Liver (tissue), 9 donors: ENCODE data around the gene SLC22A5. TPM values are rescaled to one million over a fixed set of nuclear protein-coding genes. Genes with fewer than 3 reads are reported as not detected.

Experiments used
- DNase-seq: peaks from one replicate; pipeline ENCODE4 v3.0.0-alpha.2; 2017; ENCODE audit warnings: low spot score
- H3K27ac ChIP-seq, 2 donors: one replicate each; pipeline ENCODE4 v1.7.0; 2013; ENCODE audit warnings: inconsistent platforms in 2 of 2, low read length in 2 of 2, control low read depth in 1 of 2, low read depth in 1 of 2, mild to moderate bottlenecking in 1 of 2
- H3K27me3 ChIP-seq, 4 donors: one replicate each; pipeline versions ENCODE4 v1.6.1 to v1.7.0; 2013; ENCODE audit warnings: low read length in 3 of 4, inconsistent platforms in 1 of 4, mild to moderate bottlenecking in 1 of 4, moderate library complexity in 1 of 4; ENCODE audit not compliant: control insufficient read depth in 4 of 4, insufficient read depth in 4 of 4
- H3K36me3 ChIP-seq, 4 donors: one replicate each; pipeline versions ENCODE4 v1.6.1 to v1.7.0; 2013; ENCODE audit warnings: low read length in 3 of 4, mild to moderate bottlenecking in 3 of 4, low read depth in 1 of 4, moderate library complexity in 1 of 4; ENCODE audit not compliant: control insufficient read depth in 4 of 4, insufficient read depth in 3 of 4
- H3K4me1 ChIP-seq, 4 donors: one replicate each; pipeline versions ENCODE4 v1.6.1 to v1.7.0; 2013; ENCODE audit warnings: low read length in 3 of 4, mild to moderate bottlenecking in 3 of 4, moderate library complexity in 1 of 4; ENCODE audit not compliant: control insufficient read depth in 4 of 4, insufficient read depth in 4 of 4
- H3K4me3 ChIP-seq, 3 donors: one replicate each; pipeline versions ENCODE4 v1.6.1 to v1.7.0; 2013; ENCODE audit warnings: low read length in 3 of 3, control low read depth in 1 of 3, low read depth in 1 of 3, mild to moderate bottlenecking in 1 of 3
- H3K9ac ChIP-seq, 2 donors: one replicate each; pipeline ENCODE4 v1.7.0; 2013; ENCODE audit warnings: low read length in 2 of 2, mild to moderate bottlenecking in 2 of 2, moderate library complexity in 2 of 2, control low read depth in 1 of 2, low read depth in 1 of 2
- H3K9me3 ChIP-seq, 4 donors: one replicate each; pipeline versions ENCODE4 v1.6.1 to v1.7.0; 2013; ENCODE audit warnings: low read length in 3 of 4; ENCODE audit not compliant: control insufficient read depth in 4 of 4
- CTCF ChIP-seq: fragments of 150-350 bp; IDR thresholded peaks from 2 replicates; pipeline ENCODE4 v1.5.1; 2017; ENCODE audit warnings: improper control_type of control experiment, low read depth, low read length; ENCODE audit not compliant: missing input control
- EGR1 ChIP-seq, 2 donors: IDR thresholded peaks; 2 replicates each; pipeline ENCODE4 v1.6.1; 2016 to 2018; ENCODE audit warnings: antibody characterized with exemption in 2 of 2, low read depth in 2 of 2
- FOXA1 ChIP-seq: IDR thresholded peaks from 2 replicates; pipeline ENCODE4 v1.6.1; 2016; ENCODE audit warnings: antibody characterized with exemption
- GABPA ChIP-seq, 2 donors: IDR thresholded peaks in 1 of 2; conservative IDR thresholded peaks in 1 of 2; 2 replicates each; pipeline ENCODE4 v1.6.1; 2016; ENCODE audit warnings: antibody characterized with exemption in 2 of 2, mild to moderate bottlenecking in 1 of 2, moderate library complexity in 1 of 2
- HNF4A ChIP-seq, 2 donors: conservative IDR thresholded peaks; 2 replicates each; pipeline ENCODE4 v1.6.1; 2016; ENCODE audit warnings: antibody characterized with exemption in 2 of 2, mild to moderate bottlenecking in 2 of 2
- HNF4G ChIP-seq: IDR thresholded peaks from 2 replicates; pipeline ENCODE4 v1.6.1; 2016; ENCODE audit warnings: antibody characterized with exemption
- JUND ChIP-seq, 2 donors: IDR thresholded peaks; 2 replicates each; pipeline ENCODE4 v1.6.1; 2016; ENCODE audit warnings: antibody characterized with exemption in 2 of 2
- NR2F2 ChIP-seq: IDR thresholded peaks from 2 replicates; pipeline ENCODE4 v1.6.1; 2016; ENCODE audit warnings: antibody characterized with exemption
- RAD21 ChIP-seq, 2 donors: IDR thresholded peaks; 2 replicates each; pipeline ENCODE4 v1.6.1; 2016; ENCODE audit warnings: antibody characterized with exemption in 2 of 2, mild to moderate bottlenecking in 2 of 2
- REST ChIP-seq: IDR thresholded peaks from 2 replicates; pipeline ENCODE4 v1.6.1; 2016; ENCODE audit warnings: antibody characterized with exemption, mild to moderate bottlenecking
- SP1 ChIP-seq: IDR thresholded peaks from 2 replicates; pipeline ENCODE4 v1.6.1; 2018; ENCODE audit warnings: antibody characterized with exemption, mild to moderate bottlenecking
- TAF1 ChIP-seq: conservative IDR thresholded peaks from 2 replicates; pipeline ENCODE4 v1.6.1; 2016; ENCODE audit warnings: antibody characterized with exemption, mild to moderate bottlenecking
- YY1 ChIP-seq: IDR thresholded peaks from 2 replicates; pipeline ENCODE4 v1.6.1; 2016; ENCODE audit warnings: antibody characterized with exemption, mild to moderate bottlenecking
- WGBS: extraction: QIAGEN DNeasy Blood & Tissue Kit; methylation state at CpG from one replicate; pipeline ENCODE4 v1.1.7; 2013; 5-methylcytosine and 5-hydroxymethylcytosine counted together
- polyA plus RNA-seq, 2 donors: library from polyadenylated mRNA; stranded (reverse) in 1 of 2; unstranded in 1 of 2; fragments of 200-250 nt in 1 of 2; fragments of >200 nt in 1 of 2; fragmentation: Nextera tagmentation in 1 of 2; extraction: Ambion mirVana in 1 of 2; gene quantifications; one replicate each; pipeline versions ENCODE4 v1.2.1 to v1.2.3, GENCODE V29; 2013 to 2015
- total RNA-seq, 2 donors: library from RNA; depleted of rRNA; stranded (reverse); fragments of >200 nt; gene quantifications; one replicate each; pipeline ENCODE4 v1.2.3, GENCODE V29; 2014
- TF ChIP-seq, protein P1 (sequence below): IDR thresholded peaks from 2 replicates; pipeline ENCODE4 v1.6.1; 2016; ENCODE audit warnings: antibody characterized with exemption
- TF ChIP-seq, protein P2 (sequence below): IDR thresholded peaks from 2 replicates; pipeline ENCODE4 v1.6.1; 2016; ENCODE audit warnings: antibody characterized with exemption
- TF ChIP-seq, protein P3 (sequence below): IDR thresholded peaks from 2 replicates; pipeline ENCODE4 v1.6.1; 2016; ENCODE audit warnings: antibody characterized with exemption
- donor health status: healthy.
- donor health status: healthy.
- donor health status: healthy.
- donor health status: healthy.
- donor health status: healthy.

Gene SLC22A5
- total and polyA plus RNA-seq, 4 donors, result 3.4 to 12.7 (median 8.5) TPM

DNA sequence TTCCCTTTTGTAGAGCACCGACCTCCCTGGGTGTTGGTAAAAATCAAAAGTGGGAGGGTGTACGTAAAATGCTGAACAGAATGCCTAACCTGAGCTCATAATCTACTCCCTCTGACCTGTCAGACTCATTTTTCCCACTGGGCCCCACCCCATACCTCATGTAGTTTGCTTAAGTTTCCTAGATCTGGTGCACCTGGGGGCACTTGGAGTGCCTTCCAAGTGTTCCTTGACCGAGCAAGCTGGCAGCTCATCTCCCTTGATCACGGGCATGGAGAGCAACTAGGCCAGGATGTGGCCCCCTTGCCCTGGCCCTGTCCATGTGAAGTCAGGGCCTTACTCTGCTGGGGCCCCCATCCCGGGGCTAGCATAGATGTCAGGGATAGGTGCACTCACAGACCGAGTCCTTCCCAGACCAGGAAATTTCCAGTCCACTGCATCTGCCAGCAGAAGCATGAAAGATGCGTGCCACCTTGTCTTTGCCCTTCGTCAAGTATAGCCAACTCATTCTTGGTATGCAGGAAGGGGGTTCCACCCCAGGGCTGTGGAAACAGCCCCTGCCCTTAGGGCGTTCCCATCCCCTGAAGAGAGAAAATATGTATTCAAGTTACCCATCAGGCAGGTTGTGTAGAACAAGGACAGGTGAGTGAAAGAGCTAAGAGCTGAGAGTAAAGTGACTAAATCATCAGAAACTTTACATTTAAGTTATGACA lies 41.9 kb downstream of the SLC22A5 start (continued):
- TF ChIP-seq, protein P1, sequence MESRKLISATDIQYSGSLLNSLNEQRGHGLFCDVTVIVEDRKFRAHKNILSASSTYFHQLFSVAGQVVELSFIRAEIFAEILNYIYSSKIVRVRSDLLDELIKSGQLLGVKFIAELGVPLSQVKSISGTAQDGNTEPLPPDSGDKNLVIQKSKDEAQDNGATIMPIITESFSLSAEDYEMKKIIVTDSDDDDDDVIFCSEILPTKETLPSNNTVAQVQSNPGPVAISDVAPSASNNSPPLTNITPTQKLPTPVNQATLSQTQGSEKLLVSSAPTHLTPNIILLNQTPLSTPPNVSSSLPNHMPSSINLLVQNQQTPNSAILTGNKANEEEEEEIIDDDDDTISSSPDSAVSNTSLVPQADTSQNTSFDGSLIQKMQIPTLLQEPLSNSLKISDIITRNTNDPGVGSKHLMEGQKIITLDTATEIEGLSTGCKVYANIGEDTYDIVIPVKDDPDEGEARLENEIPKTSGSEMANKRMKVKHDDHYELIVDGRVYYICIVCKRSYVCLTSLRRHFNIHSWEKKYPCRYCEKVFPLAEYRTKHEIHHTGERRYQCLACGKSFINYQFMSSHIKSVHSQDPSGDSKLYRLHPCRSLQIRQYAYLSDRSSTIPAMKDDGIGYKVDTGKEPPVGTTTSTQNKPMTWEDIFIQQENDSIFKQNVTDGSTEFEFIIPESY, result no peak
- TF ChIP-seq RAD21 (IDR thresholded peaks at IDR 0.05), result no peak
- TF ChIP-seq JUND (IDR thresholded peaks at IDR 0.05), result no peak
- TF ChIP-seq GABPA (IDR thresholded peaks at IDR 0.05 in 1 of 2, conservative IDR thresholded peaks at IDR 0.05 in 1 of 2), result no peak
- no peak for TF ChIP-seq EGR1 (IDR thresholded peaks at IDR 0.05; ENCODE audit: low read depth in 2 of 2)
- no peak for TF ChIP-seq HNF4G
- TF ChIP-seq SP1, result no peak
- no peak for TF ChIP-seq FOXA1
- TF ChIP-seq HNF4A (conservative IDR thresholded peaks at IDR 0.05), result no peak
- no peak for TF ChIP-seq YY1
- TF ChIP-seq, protein P2, sequence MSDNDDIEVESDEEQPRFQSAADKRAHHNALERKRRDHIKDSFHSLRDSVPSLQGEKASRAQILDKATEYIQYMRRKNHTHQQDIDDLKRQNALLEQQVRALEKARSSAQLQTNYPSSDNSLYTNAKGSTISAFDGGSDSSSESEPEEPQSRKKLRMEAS, result no peak
- TF ChIP-seq NR2F2, result no peak

DNA sequence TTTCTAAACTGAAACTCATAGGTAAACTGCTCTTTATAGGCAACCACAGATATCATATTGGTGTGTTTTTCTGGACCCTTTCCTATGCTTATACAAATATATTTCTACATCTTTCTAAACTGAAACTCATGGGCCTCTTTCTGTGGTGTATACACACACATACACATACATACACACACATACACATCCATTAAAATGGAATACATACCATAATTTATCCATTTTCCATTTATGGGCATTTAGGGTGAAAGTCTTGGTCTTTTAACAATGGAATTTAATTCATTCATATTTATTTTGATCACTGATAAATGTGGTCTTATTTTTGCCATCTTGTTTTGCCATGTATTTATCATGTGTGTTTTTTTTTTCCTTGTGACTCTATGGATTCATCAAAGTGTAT lies 44.1 kb downstream of the SLC22A5 start:
- DNase-seq, result no peak
- no peak overlapping the region for H3K4me3 ChIP-seq
- H3K9me3 ChIP-seq, result no peaks in the 10 kb centered on the region
- TF ChIP-seq YY1 (no peak), JUND (IDR thresholded peaks at IDR 0.05) (no peak), FOXA1 (no peak), TAF1 (no peak)
- no peaks in the 10 kb centered on the region for H3K27me3 ChIP-seq
- peak overlapping the region in 1 of 2 donors; percentile 2 for H3K9ac ChIP-seq
- peaks cover 18 to 81% (median 63%) of the 10 kb centered on the region in 4 donors for H3K4me1 ChIP-seq
- H3K36me3 ChIP-seq, result no peaks in the 10 kb centered on the region
- H3K27ac ChIP-seq, result peak overlapping the region; percentile 98 to 99

DNA sequence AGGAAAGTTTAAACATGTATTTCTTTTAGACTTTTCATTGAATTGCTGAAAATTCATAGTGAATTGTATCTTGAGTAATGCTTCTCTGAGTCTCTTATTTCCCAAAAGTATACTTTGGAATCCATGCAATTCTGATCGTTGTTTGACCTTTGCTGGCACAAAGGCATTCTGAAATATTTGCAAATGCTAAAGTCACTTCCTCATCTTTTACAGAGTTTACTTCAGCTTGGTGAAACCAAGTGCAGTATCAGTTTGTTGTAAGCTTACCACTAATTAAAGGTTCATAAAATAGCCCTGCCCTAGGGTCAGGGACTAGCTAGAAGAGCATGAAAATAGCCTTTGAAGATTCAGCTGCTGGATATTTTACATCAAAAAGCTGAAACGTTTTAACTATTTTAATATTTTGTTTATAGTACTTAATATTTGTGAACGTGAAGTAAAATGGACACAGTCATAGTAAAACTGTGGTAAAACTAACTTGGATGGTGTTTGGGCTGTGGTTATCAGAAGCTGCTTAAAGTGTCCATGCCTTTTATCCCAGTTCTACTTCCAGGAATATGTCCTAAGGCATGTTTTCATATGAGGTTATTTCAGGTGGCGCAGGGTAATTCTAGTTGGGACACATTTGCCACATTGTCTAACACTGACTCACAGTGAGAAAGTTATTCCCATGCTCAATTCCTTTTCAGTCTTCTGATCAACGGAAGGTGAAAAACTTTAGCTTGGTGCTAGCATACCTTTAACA lies 45.3 kb downstream of the SLC22A5 start:
- WGBS, result 9% methylated on average over 5 of the region's 5 CpGs
- Histone ChIP-seq H3K27ac (peak overlapping the region; percentile 86 to 98), H3K9me3 (no peaks in the 10 kb centered on the region), H3K27me3 (no peaks in the 10 kb centered on the region), H3K36me3 (no peaks in the 10 kb centered on the region), H3K4me3 (no peak overlapping the region), H3K9ac (peak overlapping the region in 1 of 2 donors; percentile 23), H3K4me1 (peaks cover 14 to 79% (median 58%) of the 10 kb centered on the region in 4 donors)
- no peak for DNase-seq
- peak; percentile 73 for TF ChIP-seq YY1
- TF ChIP-seq JUND (IDR thresholded peaks at IDR 0.05), result peak in 1 of 2 donors; percentile 41
- TF ChIP-seq GABPA (IDR thresholded peaks at IDR 0.05 in 1 of 2, conservative IDR thresholded peaks at IDR 0.05 in 1 of 2), result no peak
- TF ChIP-seq TAF1, result peak; percentile 9
- TF ChIP-seq FOXA1, result no peak
- TF ChIP-seq, protein P3, sequence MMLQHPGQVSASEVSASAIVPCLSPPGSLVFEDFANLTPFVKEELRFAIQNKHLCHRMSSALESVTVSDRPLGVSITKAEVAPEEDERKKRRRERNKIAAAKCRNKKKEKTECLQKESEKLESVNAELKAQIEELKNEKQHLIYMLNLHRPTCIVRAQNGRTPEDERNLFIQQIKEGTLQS, result peak; percentile 21
- TF ChIP-seq CTCF, result peak; percentile 5
- TF ChIP-seq, protein P2, result peak; percentile 41
- peak; percentile 7 for TF ChIP-seq REST
- peak in 1 of 2 donors; percentile 49 for TF ChIP-seq EGR1 (IDR thresholded peaks at IDR 0.05; ENCODE audit: low read depth in 2 of 2)
- peak; percentile 81 for TF ChIP-seq NR2F2
- TF ChIP-seq HNF4G, result peak; percentile 44
- peak; percentile 24 to 30 for TF ChIP-seq RAD21 (IDR thresholded peaks at IDR 0.05)
- TF ChIP-seq, protein P1, result peak; percentile 50
